Ascending aorta (tissue), 2 donors: ENCODE results near the gene SCIN. TPM values are rescaled to one million over a fixed set of nuclear protein-coding genes. Genes with fewer than 3 reads are reported as not detected.

Source experiments
- DNase-seq, 2 donors: peaks; one replicate each; pipeline ENCODE4 v3.0.0-alpha.2; 2019; ENCODE audit warnings: low spot score in 2 of 2
- H3K27ac ChIP-seq, 2 donors: fragments of 200-600 bp; sonication (generic); one replicate each; pipeline ENCODE4 v1.5.1; 2016 to 2017; ENCODE audit warnings: mild to moderate bottlenecking in 1 of 2
- H3K27me3 ChIP-seq: fragments of 200-600 bp; sonication (generic); one replicate; pipeline ENCODE4 v1.5.1; 2017
- H3K36me3 ChIP-seq, 2 donors: fragments of 200-600 bp; sonication (generic); one replicate each; pipeline ENCODE4 v1.5.1; 2016
- H3K4me1 ChIP-seq, 2 donors: fragments of 200-600 bp; sonication (generic); one replicate each; pipeline ENCODE4 v1.5.1; 2016 to 2017; ENCODE audit warnings: mild to moderate bottlenecking in 1 of 2
- H3K4me3 ChIP-seq, 2 donors: fragments of 200-600 bp; sonication (generic); one replicate each; pipeline ENCODE4 v1.5.1; 2016 to 2017; ENCODE audit warnings: mild to moderate bottlenecking in 1 of 2
- H3K9me3 ChIP-seq, 2 donors: fragments of 200-600 bp; sonication (generic); one replicate each; pipeline ENCODE4 v1.5.1; 2016
- CTCF ChIP-seq, 3 experiments: fragments of 200-600 bp in 2 of 3; fragments of 450-650 bp in 1 of 3; sonication (generic) in 2 of 3; IDR thresholded peaks; one replicate each; pipeline ENCODE4 v1.5.1; 2016 to 2019; ENCODE audit warnings: antibody characterized with exemption in 3 of 3, mild to moderate bottlenecking in 1 of 3, moderate library complexity in 1 of 3
- intact Hi-C: fragments of 100-400 bp; cut with DNase I; formaldehyde crosslinking; loops from one replicate; pipeline ENCODE4 v1.15.1; 2023
- total RNA-seq: library from RNA; depleted of rRNA; stranded (reverse); fragments of >200 nt; gene quantifications from one replicate; pipeline ENCODE4 v1.1.0, GENCODE V29; 2016

SCIN gene
- total RNA-seq, 1 donor from 2014 or later: not detected

- Histone ChIP-seq H3K27me3 (no peaks in the 10 kb centered on the region), H3K36me3 (no peaks in the 10 kb centered on the region), H3K27ac (no peak overlapping the region), H3K9me3 (no peaks in the 10 kb centered on the region), H3K4me1 (no peaks in the 10 kb centered on the region), H3K4me3 (no peak overlapping the region)
- DNase-seq: no peak
- intact Hi-C loops: no loop called here
- TF ChIP-seq CTCF (IDR thresholded peaks at IDR 0.05): no peak
Measured at GRCh38 chr7:12694817-12695216, 124.3 kb downstream of the SCIN start.

- Histone ChIP-seq H3K4me3 (no peak overlapping the region), H3K9me3 (peaks cover 0 to 3% of the 10 kb centered on the region in 2 donors), H3K4me1 (no peaks in the 10 kb centered on the region), H3K27me3 (no peaks in the 10 kb centered on the region), H3K36me3 (no peaks in the 10 kb centered on the region), H3K27ac (no peak overlapping the region)
- intact Hi-C loops: no loop called here
- TF ChIP-seq CTCF (IDR thresholded peaks at IDR 0.05): no peak
- DNase-seq: no peak
Measured at GRCh38 chr7:12695965-12696364, 125.4 kb downstream of the SCIN start.

- no peak for DNase-seq
- Histone ChIP-seq H3K36me3 (no peaks in the 10 kb centered on the region), H3K4me3 (no peak overlapping the region), H3K4me1 (no peaks in the 10 kb centered on the region), H3K27me3 (no peaks in the 10 kb centered on the region), H3K9me3 (peaks cover 0 to 12% of the 10 kb centered on the region in 2 donors), H3K27ac (no peak overlapping the region)
- no peak for TF ChIP-seq CTCF (IDR thresholded peaks at IDR 0.05)
- intact Hi-C loops: no loop called here
Measured at GRCh38 chr7:12699299-12699698, 128.8 kb downstream of the SCIN start.

GRCh38 chr7:12701433-12701832, 130.9 kb downstream of the SCIN start:
- Histone ChIP-seq H3K4me3 (no peak overlapping the region), H3K9me3 (peaks cover 0 to 12% of the 10 kb centered on the region in 2 donors), H3K27me3 (no peaks in the 10 kb centered on the region), H3K4me1 (no peaks in the 10 kb centered on the region), H3K27ac (no peak overlapping the region), H3K36me3 (no peaks in the 10 kb centered on the region)
- no peak for DNase-seq
- TF ChIP-seq CTCF (IDR thresholded peaks at IDR 0.05): no peak
- intact Hi-C loops: no loop called here

GRCh38 chr7:12703881-12704280, 133.4 kb downstream of the SCIN start:
- Histone ChIP-seq H3K4me1 (no peaks in the 10 kb centered on the region), H3K9me3 (peaks cover 0 to 12% of the 10 kb centered on the region in 2 donors), H3K27ac (no peak overlapping the region), H3K27me3 (no peaks in the 10 kb centered on the region), H3K4me3 (no peak overlapping the region), H3K36me3 (no peaks in the 10 kb centered on the region)
- no peak for DNase-seq
- TF ChIP-seq CTCF (IDR thresholded peaks at IDR 0.05): no peak
- intact Hi-C loops: no loop called here

- Histone ChIP-seq H3K9me3 (peaks cover 0 to 10% of the 10 kb centered on the region in 2 donors), H3K36me3 (no peaks in the 10 kb centered on the region), H3K4me1 (no peaks in the 10 kb centered on the region), H3K27ac (no peak overlapping the region), H3K4me3 (no peak overlapping the region), H3K27me3 (no peaks in the 10 kb centered on the region)
- TF ChIP-seq CTCF (IDR thresholded peaks at IDR 0.05): no peak
- intact Hi-C loops: no loop called here
- no peak for DNase-seq
Measured at GRCh38 chr7:12705878-12706277, 135.4 kb downstream of the SCIN start.
